Measurements from ENCODE around the gene MAGEL2.

MAGEL2 gene

DNA sequence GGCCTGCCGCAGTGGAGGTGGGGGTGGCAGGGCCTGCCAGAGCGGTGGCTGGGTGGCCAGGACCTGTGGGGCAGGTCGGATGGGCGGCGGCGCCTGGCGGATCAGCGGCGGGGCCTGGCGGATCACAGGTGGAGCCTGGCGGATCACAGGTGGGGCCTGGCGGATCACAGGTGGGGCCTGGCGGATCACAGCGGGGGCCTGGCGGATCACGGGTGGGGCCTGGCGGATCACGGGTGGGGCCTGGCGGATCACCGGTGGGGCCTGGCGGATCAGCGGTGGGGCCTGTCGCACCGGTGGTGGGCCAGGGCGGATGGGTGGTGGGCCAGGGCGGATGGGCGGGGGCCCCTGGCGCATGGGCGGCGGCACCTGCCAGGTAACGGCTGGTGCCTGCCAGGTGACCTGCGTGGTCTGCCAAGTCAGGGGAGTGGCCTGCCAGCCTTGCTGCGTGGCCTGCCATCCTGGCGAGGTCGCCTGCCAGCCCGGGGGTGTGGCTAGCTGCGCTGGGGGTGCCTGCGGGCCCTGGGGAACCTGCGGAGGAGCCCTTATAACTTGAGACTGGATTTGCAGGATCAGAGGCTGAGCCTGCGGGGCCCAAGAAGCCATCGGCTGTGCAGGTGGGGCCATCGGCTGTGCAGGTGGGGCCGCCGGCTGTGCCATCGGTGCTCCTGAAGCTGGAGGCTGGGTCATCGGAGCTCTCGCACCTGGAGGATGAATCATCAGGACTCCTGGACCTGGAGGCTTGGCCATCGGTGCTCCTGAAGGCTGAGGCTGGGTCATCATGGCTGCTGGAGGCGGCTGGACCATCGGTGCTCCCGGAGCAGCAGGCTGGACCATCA is 1.3 kb downstream of the MAGEL2 start:
- H3K4me3 ChIP-seq (ENCODE audit: control insufficient read depth, low read depth, low read length): no peak overlapping the region
- TF ChIP-seq, protein P1, sequence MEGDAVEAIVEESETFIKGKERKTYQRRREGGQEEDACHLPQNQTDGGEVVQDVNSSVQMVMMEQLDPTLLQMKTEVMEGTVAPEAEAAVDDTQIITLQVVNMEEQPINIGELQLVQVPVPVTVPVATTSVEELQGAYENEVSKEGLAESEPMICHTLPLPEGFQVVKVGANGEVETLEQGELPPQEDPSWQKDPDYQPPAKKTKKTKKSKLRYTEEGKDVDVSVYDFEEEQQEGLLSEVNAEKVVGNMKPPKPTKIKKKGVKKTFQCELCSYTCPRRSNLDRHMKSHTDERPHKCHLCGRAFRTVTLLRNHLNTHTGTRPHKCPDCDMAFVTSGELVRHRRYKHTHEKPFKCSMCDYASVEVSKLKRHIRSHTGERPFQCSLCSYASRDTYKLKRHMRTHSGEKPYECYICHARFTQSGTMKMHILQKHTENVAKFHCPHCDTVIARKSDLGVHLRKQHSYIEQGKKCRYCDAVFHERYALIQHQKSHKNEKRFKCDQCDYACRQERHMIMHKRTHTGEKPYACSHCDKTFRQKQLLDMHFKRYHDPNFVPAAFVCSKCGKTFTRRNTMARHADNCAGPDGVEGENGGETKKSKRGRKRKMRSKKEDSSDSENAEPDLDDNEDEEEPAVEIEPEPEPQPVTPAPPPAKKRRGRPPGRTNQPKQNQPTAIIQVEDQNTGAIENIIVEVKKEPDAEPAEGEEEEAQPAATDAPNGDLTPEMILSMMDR (conservative IDR thresholded peaks at IDR 0.05; ENCODE audit: control insufficient read depth, insufficient read depth, low read depth, low read length): no peak
- no peak for DNase-seq (ENCODE audit: low read depth)

DNA sequence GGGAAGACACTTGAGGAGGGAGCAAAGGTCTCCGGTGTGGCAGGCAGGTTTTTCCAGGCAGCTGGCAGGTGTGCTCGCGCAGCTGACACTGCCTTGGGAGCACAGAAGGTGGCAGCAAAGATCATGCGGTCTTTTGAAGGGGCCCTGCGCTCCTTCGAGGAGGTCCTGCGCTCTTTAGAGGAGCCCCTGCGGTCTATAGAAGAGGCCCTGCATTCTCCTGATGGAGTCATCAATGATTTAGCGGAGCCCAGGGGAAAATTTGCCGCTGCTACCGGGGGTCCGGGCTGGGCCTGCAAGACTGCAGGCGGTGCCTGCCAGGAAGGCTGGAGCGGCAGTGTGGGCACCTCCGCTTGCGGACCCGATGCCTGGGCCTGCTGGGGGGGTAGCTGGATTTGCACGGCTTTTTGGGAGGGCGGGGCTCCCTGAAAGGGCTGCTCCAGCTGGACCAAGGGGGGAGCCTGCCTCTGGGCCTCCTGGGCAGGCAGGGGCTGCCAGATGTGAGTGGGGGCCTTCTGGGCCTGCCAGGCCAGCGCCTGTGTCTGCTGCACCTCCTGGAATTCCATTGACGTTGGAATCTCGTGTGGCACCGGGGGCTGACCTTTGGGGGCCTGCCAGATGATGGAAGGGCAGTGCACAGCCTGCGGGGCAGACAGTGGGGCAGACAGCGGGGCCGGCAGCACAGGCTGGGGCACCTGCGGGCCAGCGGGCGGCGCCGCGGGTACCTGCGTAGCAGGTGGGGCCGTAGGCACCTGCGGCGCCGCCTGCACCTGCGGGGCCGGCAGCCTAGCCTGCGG is 2.1 kb downstream of the MAGEL2 start:
- no peak overlapping the region for H3K4me3 ChIP-seq (ENCODE audit: control insufficient read depth, low read depth, low read length)
- DNase-seq (ENCODE audit: low read depth): no peak
- TF ChIP-seq, protein P1 (conservative IDR thresholded peaks at IDR 0.05; ENCODE audit: control insufficient read depth, insufficient read depth, low read depth, low read length): no peak

DNA sequence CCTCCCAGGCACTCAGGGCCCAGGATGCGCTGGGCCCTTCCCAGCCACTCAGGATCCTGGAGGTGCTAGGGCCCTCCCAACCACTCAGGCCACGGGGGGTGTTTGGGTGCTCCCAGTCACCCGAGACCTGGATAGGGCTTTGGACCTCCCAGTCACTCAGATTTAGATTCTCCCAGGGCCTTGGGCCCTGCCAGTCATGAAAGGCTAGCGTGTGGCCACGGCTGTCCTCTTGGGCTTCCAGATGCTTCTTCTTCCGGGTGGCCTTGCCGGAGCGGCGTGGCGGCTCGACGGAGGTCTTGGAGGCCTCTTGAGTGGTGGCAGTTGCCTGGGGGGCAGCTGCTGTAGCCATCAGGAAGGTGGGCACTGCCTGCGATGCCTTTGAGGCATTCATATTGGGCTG is 2.8 kb downstream of the MAGEL2 start:
- no peak overlapping the region for H3K4me3 ChIP-seq (ENCODE audit: control insufficient read depth, low read depth, low read length)
- no peak for DNase-seq (ENCODE audit: low read depth)

GRCh38 chr15:23642413-23643044 is 5.1 kb downstream of the MAGEL2 start:
- DNase-seq (ENCODE audit: low read depth): peak; percentile 62
- H3K4me3 ChIP-seq (ENCODE audit: control insufficient read depth, low read depth, low read length): no peak overlapping the region
- TF ChIP-seq, protein P1 (conservative IDR thresholded peaks at IDR 0.05; ENCODE audit: control insufficient read depth, insufficient read depth, low read depth, low read length): peak; percentile 76

More for the DNA sequence above, 2.8 kb downstream of the MAGEL2 start:
- TF ChIP-seq, protein P1 (conservative IDR thresholded peaks at IDR 0.05; ENCODE audit: control insufficient read depth, insufficient read depth, low read depth, low read length): no peak

DNA sequence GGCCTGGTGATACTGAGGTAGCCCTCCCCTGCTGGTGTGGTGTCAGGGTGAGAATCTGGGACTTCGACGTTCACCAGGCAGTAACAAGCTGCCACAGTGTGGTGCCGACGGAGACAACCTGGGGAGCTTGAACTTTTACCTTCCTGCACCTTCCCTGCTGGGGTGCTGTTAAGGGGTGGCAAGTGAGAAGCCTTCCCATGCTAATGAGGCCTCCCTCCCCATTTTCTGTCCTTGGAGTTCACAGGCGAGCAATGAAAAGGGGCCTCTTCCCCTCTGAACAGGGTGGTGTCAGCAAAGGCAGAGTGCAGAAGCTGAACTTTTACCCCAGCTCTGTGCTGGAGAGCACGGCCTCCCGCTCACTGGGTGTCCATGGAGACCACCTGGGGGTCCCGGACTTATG is 13.5 kb downstream of the MAGEL2 start:
- no peak for DNase-seq (ENCODE audit: low read depth)
- TF ChIP-seq, protein P1 (conservative IDR thresholded peaks at IDR 0.05; ENCODE audit: control insufficient read depth, insufficient read depth, low read depth, low read length): no peak
- H3K4me3 ChIP-seq (ENCODE audit: control insufficient read depth, low read depth, low read length): no peak overlapping the region

GRCh38 chr15:23629234-23629805 is 18.3 kb downstream of the MAGEL2 start:
- H3K4me3 ChIP-seq (ENCODE audit: control insufficient read depth, low read depth, low read length): no peak overlapping the region
- DNase-seq (ENCODE audit: low read depth): peak; percentile 2
- TF ChIP-seq, protein P1 (conservative IDR thresholded peaks at IDR 0.05; ENCODE audit: control insufficient read depth, insufficient read depth, low read depth, low read length): peak; percentile 46

All from fibroblast of mammary gland (primary cell).